Osteoblast (primary cell): ENCODE results near the gene NEDD1. TPM values are rescaled to one million over a fixed set of nuclear protein-coding genes. Genes with fewer than 3 reads are reported as not detected.

ENCODE experiments used
- DNase-seq: peaks from one replicate; pipeline ENCODE4 v3.0.0; 2011; ENCODE audit warnings: low spot score, mixed read lengths; ENCODE audit not compliant: insufficient read length; ENCODE audit errors: missing footprints
- H2AFZ ChIP-seq: 2 replicates; pipeline ENCODE4 v1.6.0; 2011; ENCODE audit warnings: mild to moderate bottlenecking, low read length
- H3K27ac ChIP-seq: 2 replicates; pipeline ENCODE4 v1.5.1; 2011; ENCODE audit warnings: mild to moderate bottlenecking, low read depth, low read length, moderate library complexity
- H3K27me3 ChIP-seq: 2 replicates; pipeline ENCODE4 v1.6.0; 2012; ENCODE audit warnings: mild to moderate bottlenecking, control low read depth, inconsistent platforms, low read length, moderate library complexity; ENCODE audit not compliant: insufficient read depth
- H3K36me3 ChIP-seq: 2 replicates; pipeline ENCODE4 v1.5.1; 2011; ENCODE audit warnings: mild to moderate bottlenecking, low read length, control low read depth, moderate library complexity; ENCODE audit not compliant: insufficient read depth
- H3K4me1 ChIP-seq: 2 replicates; pipeline ENCODE4 v1.5.1; 2011; ENCODE audit warnings: mild to moderate bottlenecking, low read length, control low read depth, moderate library complexity; ENCODE audit not compliant: insufficient read depth
- H3K4me2 ChIP-seq: 2 replicates; pipeline ENCODE4 v1.6.0; 2011; ENCODE audit warnings: mild to moderate bottlenecking, low read length; ENCODE audit not compliant: insufficient read depth
- H3K4me3 ChIP-seq: fragments of 200-600 bp; sonication (generic); 3 replicates; pipeline ENCODE4 v1.5.1; 2012; ENCODE audit warnings: mild to moderate bottlenecking, low read length, inconsistent platforms; ENCODE audit not compliant: insufficient read depth
- H3K79me2 ChIP-seq: 2 replicates; pipeline ENCODE4 v1.6.0; 2012; ENCODE audit warnings: mild to moderate bottlenecking, low read length, control low read depth, inconsistent platforms; ENCODE audit not compliant: insufficient read depth
- H3K9me3 ChIP-seq: 2 replicates; pipeline ENCODE4 v1.5.1; 2011; ENCODE audit warnings: low read depth, low read length, control low read depth
- H4K20me1 ChIP-seq: 2 replicates; pipeline ENCODE4 v1.6.0; 2012; ENCODE audit warnings: mild to moderate bottlenecking, low read length, control low read depth; ENCODE audit not compliant: insufficient read depth
- CTCF ChIP-seq: IDR thresholded peaks from 2 replicates; pipeline ENCODE4 v1.5.1; 2011; ENCODE audit warnings: mild to moderate bottlenecking, low read depth, low read length, moderate library complexity; ENCODE audit errors: extremely low read depth
- total RNA-seq: library from RNA; depleted of rRNA; stranded (reverse); fragments of >200 nt; gene quantifications from 2 replicates; pipeline ENCODE4 v1.2.3, GENCODE V29; 2012

The NEDD1 gene
- total RNA-seq, 1 donor = 33.3 TPM

- peak; percentile 68 for DNase-seq
- Histone ChIP-seq H3K27ac (peak overlapping the region; percentile 73), H3K4me1 (peaks cover 39% of the 10 kb centered on the region), H3K4me3 (no peak overlapping the region), H4K20me1 (no peaks in the 10 kb centered on the region), H3K9me3 (no peaks in the 10 kb centered on the region), H3K4me2 (peak overlapping the region; percentile 48), H2AFZ (peak overlapping the region; percentile 34), H3K79me2 (no peaks in the 10 kb centered on the region), H3K27me3 (no peaks in the 10 kb centered on the region), H3K36me3 (no peaks in the 10 kb centered on the region)
- TF ChIP-seq CTCF = no peak
Measured at GRCh38 chr12:96879301-96879700, 27.8 kb upstream of the NEDD1 start.

- no peak overlapping the region for H3K27ac ChIP-seq
- no peaks in the 10 kb centered on the region for H3K9me3 ChIP-seq
- no peak for TF ChIP-seq CTCF
- DNase-seq = no peak
- no peak overlapping the region for H3K4me2 ChIP-seq
- no peaks in the 10 kb centered on the region for H3K36me3 ChIP-seq
- no peaks in the 10 kb centered on the region for H3K79me2 ChIP-seq
- H3K4me1 ChIP-seq = peaks cover 37% of the 10 kb centered on the region
- no peak overlapping the region for H3K4me3 ChIP-seq
- no peaks in the 10 kb centered on the region for H3K27me3 ChIP-seq
- H2AFZ ChIP-seq = no peak overlapping the region
- no peaks in the 10 kb centered on the region for H4K20me1 ChIP-seq
Measured at GRCh38 chr12:96880220-96880619, 26.8 kb upstream of the NEDD1 start.

- Histone ChIP-seq H3K4me2 (no peak overlapping the region), H3K9me3 (no peaks in the 10 kb centered on the region), H4K20me1 (no peaks in the 10 kb centered on the region), H3K4me3 (no peak overlapping the region), H3K4me1 (peaks cover 35% of the 10 kb centered on the region), H3K79me2 (no peaks in the 10 kb centered on the region), H2AFZ (no peak overlapping the region), H3K36me3 (no peaks in the 10 kb centered on the region), H3K27me3 (no peaks in the 10 kb centered on the region), H3K27ac (no peak overlapping the region)
- no peak for TF ChIP-seq CTCF
- DNase-seq = no peak
Measured at GRCh38 chr12:96881608-96882007, 25.4 kb upstream of the NEDD1 start.

- Histone ChIP-seq H3K79me2 (no peaks in the 10 kb centered on the region), H4K20me1 (no peaks in the 10 kb centered on the region), H3K27me3 (no peaks in the 10 kb centered on the region), H3K4me3 (no peak overlapping the region), H3K4me2 (no peak overlapping the region), H2AFZ (no peak overlapping the region), H3K4me1 (peaks cover 29% of the 10 kb centered on the region), H3K27ac (peak overlapping the region; percentile 69), H3K9me3 (no peaks in the 10 kb centered on the region), H3K36me3 (no peaks in the 10 kb centered on the region)
- DNase-seq = no peak
- TF ChIP-seq CTCF = no peak
Measured at GRCh38 chr12:96882862-96883261, 24.2 kb upstream of the NEDD1 start.
